CD4-positive, alpha-beta T cell treated with Interleukin-1 beta for 1 hour (primary cell): ENCODE results near the gene RING1.

Experiments used
- DNase-seq, 2 donors: peaks; one replicate each; pipeline ENCODE4 v3.0.0-alpha.2; 2020 to 2022

The RING1 gene

GRCh38 chr6:33249732-33250630 is 41.7 kb downstream of the RING1 start:
- no peak for DNase-seq

DNA sequence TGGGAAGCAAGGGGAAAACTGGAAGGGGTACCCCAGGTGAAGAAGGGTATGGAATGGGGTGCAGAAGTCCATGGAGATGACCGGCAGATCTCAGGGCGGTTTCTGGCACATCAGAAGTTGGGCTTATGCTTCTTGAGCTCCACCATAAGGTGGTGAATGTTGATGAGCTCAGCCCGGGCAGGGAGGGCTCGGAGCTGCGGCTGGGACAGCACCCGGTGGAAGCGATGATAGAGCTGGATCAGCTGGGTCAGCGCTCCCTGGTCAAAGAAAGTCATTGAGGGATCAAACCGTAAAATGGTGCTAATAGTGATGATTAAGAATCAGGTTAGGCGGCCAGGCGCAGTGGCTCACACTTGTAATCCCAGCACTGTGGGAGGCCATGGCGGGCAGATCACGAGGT is 42.4 kb downstream of the RING1 start:
- no peak for DNase-seq

DNA sequence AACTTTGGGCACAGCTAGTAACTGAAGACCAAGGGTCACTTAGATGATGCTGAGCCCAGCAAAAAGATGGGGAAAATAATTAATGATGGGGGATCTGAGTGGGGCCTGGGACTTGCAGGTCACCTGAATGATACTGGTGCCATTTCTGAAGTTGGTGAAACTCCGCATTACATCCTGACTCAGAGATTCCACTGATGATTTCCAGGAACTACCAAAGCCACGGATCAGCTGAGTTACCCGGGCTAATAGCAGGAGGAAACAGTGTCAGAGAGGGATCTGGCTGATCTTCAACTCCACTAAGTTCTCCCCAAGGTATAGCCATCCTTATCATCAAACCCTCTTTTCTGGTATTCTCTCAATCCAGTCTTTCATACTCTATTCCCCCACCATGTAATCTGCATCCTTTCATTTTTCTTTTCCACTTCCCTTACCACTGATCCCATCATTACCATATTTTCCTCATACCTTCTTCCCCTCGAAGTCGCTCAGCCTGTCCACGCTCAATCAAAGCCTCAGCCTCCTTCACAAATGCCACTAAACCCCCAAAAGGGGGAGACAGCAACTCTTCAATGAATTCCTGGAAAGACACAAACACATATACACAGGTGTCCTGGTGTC is 43.2 kb downstream of the RING1 start:
- DNase-seq: no peak

DNA sequence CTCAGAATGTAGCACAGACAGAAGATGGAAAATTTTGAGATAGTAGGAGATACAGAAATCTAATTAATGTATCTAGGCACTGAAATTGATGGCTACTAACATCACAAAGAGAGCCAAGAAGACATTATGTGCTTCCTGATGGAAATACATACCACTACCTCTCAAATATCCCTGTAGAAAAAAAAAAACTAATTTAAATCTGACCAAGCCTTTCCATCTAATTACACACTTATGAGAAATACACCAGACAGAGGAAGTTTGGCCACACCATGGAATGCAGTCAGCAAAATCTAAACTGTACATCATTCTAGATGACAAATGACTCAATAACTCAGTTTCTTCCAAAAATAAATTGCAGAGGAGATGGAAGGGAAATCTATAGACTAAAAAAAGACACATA is 44.5 kb downstream of the RING1 start:
- no peak for DNase-seq

GRCh38 chr6:33254591-33254990 is 46.3 kb downstream of the RING1 start:
- no peak for DNase-seq

DNA sequence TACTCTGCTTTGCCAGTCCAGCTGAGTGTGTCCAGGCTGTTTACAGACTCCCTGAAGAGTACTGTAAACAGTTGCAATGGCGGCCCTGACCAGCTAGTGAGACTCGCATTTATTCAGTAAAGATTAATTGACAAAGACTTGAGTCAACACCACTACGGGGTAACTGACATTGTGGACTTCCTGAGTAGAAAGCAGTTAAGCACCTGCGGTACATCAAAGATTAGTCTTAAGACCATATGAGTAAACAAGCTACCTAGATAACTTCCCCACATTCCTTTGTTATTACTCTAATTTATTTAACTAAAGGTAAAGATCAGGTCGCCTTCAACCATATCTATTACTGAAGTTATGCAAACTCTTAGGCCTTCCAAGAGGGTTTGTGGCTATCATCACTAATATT is 50.7 kb downstream of the RING1 start:
- no peak for DNase-seq
